ENCODE data around the gene DHDH. TPM values are rescaled to one million over a fixed set of nuclear protein-coding genes. Genes with fewer than 3 reads are reported as not detected.
A peak's percentile ranks its signal among the peaks of the same experiment; 100 is the strongest.
"Not testable (repeated sequence)": the region's sequence is repeated elsewhere in the genome, so short reads cannot be mapped to it uniquely, and the experiment has no call there.

DHDH gene
- total RNA-seq, 2 experiments from 2014 or later, result not detected

DNA sequence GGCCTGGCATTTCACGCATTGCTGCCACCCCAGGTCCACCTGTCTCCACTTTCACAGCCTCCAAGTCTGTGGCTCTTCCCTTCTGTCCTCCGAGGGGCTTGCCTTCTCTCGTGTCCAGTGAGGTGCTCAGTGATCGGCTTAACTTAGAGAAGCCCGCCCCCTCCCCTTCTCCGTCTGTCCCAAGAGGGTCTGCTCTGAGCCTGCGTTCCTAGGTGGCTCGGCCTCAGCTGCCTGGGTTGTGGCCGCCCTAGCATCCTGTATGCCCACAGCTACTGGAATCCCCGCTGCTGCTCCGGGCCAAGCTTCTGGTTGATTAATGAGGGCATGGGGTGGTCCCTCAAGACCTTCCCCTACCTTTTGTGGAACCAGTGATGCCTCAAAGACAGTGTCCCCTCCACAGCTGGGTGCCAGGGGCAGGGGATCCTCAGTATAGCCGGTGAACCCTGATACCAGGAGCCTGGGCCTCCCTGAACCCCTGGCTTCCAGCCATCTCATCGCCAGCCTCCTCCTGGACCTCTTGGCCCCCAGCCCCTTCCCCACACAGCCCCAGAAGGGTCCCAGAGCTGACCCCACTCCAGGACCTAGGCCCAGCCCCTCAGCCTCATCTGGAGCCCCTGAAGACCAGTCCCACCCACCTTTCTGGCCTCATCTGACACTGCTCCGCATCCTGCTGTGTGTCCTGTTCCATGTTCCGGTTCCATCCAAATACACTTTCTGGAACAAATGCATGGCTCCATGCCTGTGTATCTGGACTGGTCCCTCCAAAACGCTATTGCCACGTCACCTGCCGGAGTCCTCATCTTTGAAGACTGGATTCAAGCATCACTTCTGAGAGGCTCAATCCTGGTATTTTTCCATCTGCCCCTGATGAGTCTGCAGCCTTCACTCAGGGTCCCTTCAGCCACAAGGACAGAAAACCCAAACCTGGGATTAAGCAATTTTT lies 10.7 kb upstream of the DHDH start:
- CTCF ChIA-PET (ENCODE audit: unreplicated experiment), result no interaction called here
- no peaks in the 10 kb centered on the region for H3K9me2 ChIP-seq (ENCODE audit: insufficient read depth, low read length)
- H2AFZ ChIP-seq (ENCODE audit: low read length), result no peak overlapping the region
- no peak overlapping the region for H3K4me3 ChIP-seq (ENCODE audit: low read depth, low read length, poor library complexity, severe bottlenecking)
- no peak overlapping the region for H3K4me2 ChIP-seq (ENCODE audit: low read length)
- BruUV-seq (replicated peaks), result TSS peak; percentile 54
- peaks cover 19% of the 10 kb centered on the region; the same call in 1 of the 2 replicates for H3K36me3 ChIP-seq (ENCODE audit: insufficient read depth, low read length)
- intact Hi-C loops (cut with micrococcal nuclease; ENCODE audit: unreplicated experiment), result no loop called here
- H3K27ac ChIP-seq (ENCODE audit: low read depth, low read length, poor library complexity, severe bottlenecking), result no peak overlapping the region
- no peaks in the 10 kb centered on the region for H4K20me1 ChIP-seq (ENCODE audit: insufficient read depth, low read length)
- H3K9me3 ChIP-seq (ENCODE audit: low read length), result no peaks in the 10 kb centered on the region
- no peak for DNase-seq (ENCODE audit: low spot score)
- TF ChIP-seq EZH2phosphoT487 (IDR thresholded peaks at IDR 0.05; ENCODE audit: borderline replicate concordance, low read depth, low read length), result no peak
- TF ChIP-seq CTCF (conservative IDR thresholded peaks at IDR 0.05; ENCODE audit: low read length), result no peak
- no peaks in the 10 kb centered on the region for H3K79me2 ChIP-seq (ENCODE audit: insufficient read depth, low read depth, low read length)
- peaks cover 9% of the 10 kb centered on the region for H3K4me1 ChIP-seq (ENCODE audit: insufficient read depth, low read length, poor library complexity, severe bottlenecking)
- POLR2A ChIA-PET, result no interaction called here

DNA sequence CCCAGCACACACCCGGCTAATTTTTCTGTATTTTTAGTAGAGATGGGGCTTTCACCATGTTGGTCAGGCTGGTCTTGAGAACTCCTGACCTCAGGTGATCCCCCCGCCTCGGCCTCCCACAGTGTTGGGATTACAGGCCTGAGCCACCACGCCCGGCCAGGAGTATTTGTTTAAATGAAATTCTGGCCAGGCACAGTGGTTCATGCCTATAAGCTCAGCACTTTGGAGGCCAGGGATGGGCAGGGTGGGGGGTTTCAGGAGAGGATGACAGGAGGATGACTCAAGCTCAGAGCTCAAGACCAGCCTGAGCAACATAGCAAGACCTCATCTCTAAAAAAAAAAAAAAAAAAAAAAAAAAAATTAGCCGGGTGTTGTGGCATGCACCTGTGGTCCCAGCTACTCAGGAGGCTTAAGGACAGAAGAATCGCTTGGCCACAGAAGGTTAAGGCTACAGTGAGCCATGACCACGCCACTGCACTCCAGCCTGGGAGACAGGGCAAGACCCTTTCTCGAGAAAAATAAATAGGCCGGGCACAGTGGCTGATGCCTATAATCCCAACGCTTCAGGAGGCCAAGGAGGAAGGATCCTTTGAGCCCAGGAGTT lies 8.2 kb upstream of the DHDH start:
- intact Hi-C loops (cut with micrococcal nuclease; ENCODE audit: unreplicated experiment), result no loop called here
- H3K9me2 ChIP-seq (ENCODE audit: insufficient read depth, low read length), result no peaks in the 10 kb centered on the region
- no peak overlapping the region for H3K27ac ChIP-seq (ENCODE audit: low read depth, low read length, poor library complexity, severe bottlenecking)
- no peak for DNase-seq (ENCODE audit: low spot score)
- no peak overlapping the region for H2AFZ ChIP-seq (ENCODE audit: low read length)
- no TSS peak for BruUV-seq (replicated peaks)
- H4K20me1 ChIP-seq (ENCODE audit: insufficient read depth, low read length), result no peaks in the 10 kb centered on the region
- H3K79me2 ChIP-seq (ENCODE audit: insufficient read depth, low read depth, low read length), result no peaks in the 10 kb centered on the region
- ChIA-PET POLR2A (interaction anchor here (0.7 kb wide), 1 partner anchor 137 kb away, joined by 4 read pairs; no protein-coding TSS in a partner anchor), CTCF (ENCODE audit: unreplicated experiment) (no interaction called here)
- no peak overlapping the region for H3K4me3 ChIP-seq (ENCODE audit: low read depth, low read length, poor library complexity, severe bottlenecking)
- no peak for TF ChIP-seq EZH2phosphoT487 (IDR thresholded peaks at IDR 0.05; ENCODE audit: borderline replicate concordance, low read depth, low read length)
- no peak for TF ChIP-seq CTCF (conservative IDR thresholded peaks at IDR 0.05; ENCODE audit: low read length)
- H3K9me3 ChIP-seq (ENCODE audit: low read length), result no peaks in the 10 kb centered on the region
- H3K4me1 ChIP-seq (ENCODE audit: insufficient read depth, low read length, poor library complexity, severe bottlenecking), result no peaks in the 10 kb centered on the region
- no peak overlapping the region for H3K4me2 ChIP-seq (ENCODE audit: low read length)
- H3K36me3 ChIP-seq (ENCODE audit: insufficient read depth, low read length), result peaks cover 15% of the 10 kb centered on the region; the same call in 1 of the 2 replicates

DNA sequence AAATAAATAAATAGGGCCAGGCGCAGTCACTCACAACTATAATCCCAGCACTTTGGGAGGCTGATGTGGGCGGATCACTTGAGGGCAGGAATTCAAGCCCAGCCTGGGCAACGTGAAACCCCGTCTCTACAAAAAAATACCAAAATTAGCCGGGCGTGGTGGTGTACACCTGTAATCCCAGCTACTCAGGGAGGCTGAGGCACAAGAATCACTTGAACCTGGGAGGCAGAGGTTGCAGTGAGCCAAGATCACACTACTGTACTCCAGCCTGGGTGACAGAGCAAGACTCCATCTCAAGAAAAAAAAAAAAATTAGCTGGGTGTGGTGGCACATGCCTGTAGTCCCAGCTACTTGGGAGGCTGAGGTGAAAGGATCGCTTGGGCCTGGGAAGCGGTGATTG lies 7.6 kb upstream of the DHDH start:
- H3K4me3 ChIP-seq (ENCODE audit: low read depth, low read length, poor library complexity, severe bottlenecking); H3K4me1 ChIP-seq (ENCODE audit: insufficient read depth, low read length, poor library complexity, severe bottlenecking); intact Hi-C loops (cut with micrococcal nuclease; ENCODE audit: unreplicated experiment); H3K27ac ChIP-seq (ENCODE audit: low read depth, low read length, poor library complexity, severe bottlenecking); H3K9me2 ChIP-seq (ENCODE audit: insufficient read depth, low read length); H4K20me1 ChIP-seq (ENCODE audit: insufficient read depth, low read length); BruUV-seq (replicated peaks); CTCF ChIA-PET (ENCODE audit: unreplicated experiment); H3K79me2 ChIP-seq (ENCODE audit: insufficient read depth, low read depth, low read length); H3K9me3 ChIP-seq (ENCODE audit: low read length); H3K4me2 ChIP-seq (ENCODE audit: low read length); DNase-seq (ENCODE audit: low spot score); H2AFZ ChIP-seq (ENCODE audit: low read length): not testable (repeated sequence)
- POLR2A ChIA-PET, result interaction anchor here (0.7 kb wide), 1 partner anchor 138 kb away, joined by 4 read pairs; no protein-coding TSS in a partner anchor
- peaks cover 15% of the 10 kb centered on the region; the same call in 1 of the 2 replicates for H3K36me3 ChIP-seq (ENCODE audit: insufficient read depth, low read length)
